Naive thymus-derived CD4-positive, alpha-beta T cell (primary cell): Measurements from ENCODE around the gene TMEM178B. TPM values are rescaled to one million over a fixed set of nuclear protein-coding genes. Genes with fewer than 3 reads are reported as not detected.

Experiments
- ATAC-seq: fragments of 150-1000 bp; cut with Tn5 transposase; 2 replicates; pipeline ENCODE4 v1.10.0; 2021; ENCODE audit warnings: mild to moderate bottlenecking, moderate library complexity
- CTCF ChIA-PET: fragments of 350-600 bp; sonication (Branson Sonifier 250); formaldehyde crosslinking; loops from one replicate; lab custom pipeline; 2021; ENCODE audit warnings: antibody characterized with exemption; lab: Charles Lee
- POLR2A ChIA-PET: fragments of 350-600 bp; sonication (Branson Sonifier 250); formaldehyde crosslinking; loops from one replicate; lab custom pipeline; 2021; ENCODE audit warnings: antibody characterized with exemption, inconsistent platforms; lab: Charles Lee
- DNase-seq, 9 donors: peaks; one replicate each; pipeline versions ENCODE4 v3.0.0 to v3.0.0-alpha.2; 2020 to 2022; ENCODE audit warnings: mixed read lengths in 1 of 9
- H3K27ac ChIP-seq: one replicate; pipeline ENCODE4 v1.7.0; 2013; ENCODE audit warnings: mild to moderate bottlenecking, low read depth, low read length, moderate library complexity
- H3K27me3 ChIP-seq, 2 donors: one replicate each; pipeline ENCODE4 v1.7.0; 2013; ENCODE audit warnings: low read length in 2 of 2, mild to moderate bottlenecking in 2 of 2, moderate library complexity in 2 of 2; ENCODE audit not compliant: control insufficient read depth in 2 of 2, insufficient read depth in 2 of 2
- H3K36me3 ChIP-seq, 3 experiments: 1 replicate in 2 of 3; 2 replicates in 1 of 3; pipeline ENCODE4 v1.7.0; 2013; ENCODE audit warnings: low read length in 3 of 3, mild to moderate bottlenecking in 3 of 3, moderate library complexity in 1 of 3; ENCODE audit not compliant: insufficient read depth in 3 of 3, control insufficient read depth in 2 of 3
- H3K4me1 ChIP-seq, 2 donors: one replicate each; pipeline ENCODE4 v1.7.0; 2013; ENCODE audit warnings: low read length in 2 of 2, mild to moderate bottlenecking in 2 of 2, moderate library complexity in 1 of 2; ENCODE audit not compliant: control insufficient read depth in 2 of 2, insufficient read depth in 2 of 2
- H3K4me3 ChIP-seq: 2 replicates; pipeline ENCODE4 v1.7.0; 2013; ENCODE audit warnings: mild to moderate bottlenecking, low read length
- H3K9me3 ChIP-seq, 3 experiments: 1 replicate in 2 of 3; 2 replicates in 1 of 3; pipeline ENCODE4 v1.7.0; 2013; ENCODE audit warnings: low read length in 3 of 3; ENCODE audit not compliant: control insufficient read depth in 2 of 3
- H3K27ac Mint-ChIP-seq, 9 donors: one replicate each; pipeline ENCODE4 v1.8.0; 2020 to 2022; ENCODE audit warnings: mixed read lengths in 9 of 9, mild to moderate bottlenecking in 8 of 9, moderate library complexity in 5 of 9, inconsistent platforms in 2 of 9
- H3K27me3 Mint-ChIP-seq, 5 donors: one replicate each; pipeline ENCODE4 v1.8.0; 2021 to 2022; ENCODE audit warnings: mixed read lengths in 5 of 5, mild to moderate bottlenecking in 1 of 5
- H3K36me3 Mint-ChIP-seq, 5 donors: one replicate each; pipeline ENCODE4 v1.8.0; 2020 to 2022; ENCODE audit warnings: mixed read lengths in 5 of 5, mild to moderate bottlenecking in 3 of 5, inconsistent platforms in 1 of 5
- H3K4me1 Mint-ChIP-seq, 7 donors: one replicate each; pipeline ENCODE4 v1.8.0; 2020 to 2022; ENCODE audit warnings: mixed read lengths in 7 of 7, mild to moderate bottlenecking in 3 of 7, inconsistent platforms in 1 of 7
- H3K4me3 Mint-ChIP-seq, 10 donors: one replicate each; pipeline ENCODE4 v1.8.0; 2020 to 2022; ENCODE audit warnings: mild to moderate bottlenecking in 10 of 10, mixed read lengths in 10 of 10, moderate library complexity in 6 of 10, inconsistent platforms in 2 of 10
- H3K9me3 Mint-ChIP-seq, 11 donors: one replicate each; pipeline ENCODE4 v1.8.0; 2020 to 2022; ENCODE audit warnings: mixed read lengths in 11 of 11, mild to moderate bottlenecking in 4 of 11, inconsistent platforms in 1 of 11, moderate library complexity in 1 of 11
- intact Hi-C, 2 donors: fragments of 100-400 bp; cut with micrococcal nuclease; formaldehyde crosslinking; loops; one replicate each; pipeline ENCODE4 v1.15.1; 2023
- polyA plus RNA-seq, 2 donors: library from polyadenylated mRNA; unstranded; fragments of 300-500 nt; fragmentation: Illumina TruSeq; gene quantifications; one replicate each; pipeline ENCODE4 v1.2.3, GENCODE V29; 2021
- total RNA-seq, 6 experiments: library from RNA in 5 of 6; stranded (reverse) in 5 of 6; gene quantifications; 1 replicate in 5 of 6; 2 replicates in 1 of 6; pipeline ENCODE4 v1.2.3 and lab custom pipeline; 2021 to 2026

TMEM178B gene
- total and polyA plus RNA-seq, 7 experiments from 2014 or later, result 0.05 to 3.0 (median 0.10) TPM; not detected in 4

- no peak for ATAC-seq
- CTCF ChIA-PET, result no interaction called here
- POLR2A ChIA-PET, result no interaction called here
Observed at GRCh38 chr7:141463986-141464385, 390.1 kb downstream of the TMEM178B start.

GRCh38 chr7:141464551-141464950 is 390.7 kb downstream of the TMEM178B start:
- ATAC-seq, result no peak
- H3K36me3 Mint-ChIP-seq, result no peaks in the 10 kb centered on the region
- ChIA-PET POLR2A (no interaction called here), CTCF (no interaction called here)
- no peak overlapping the region for H3K27ac ChIP-seq
- no peaks in the 10 kb centered on the region for H3K36me3 ChIP-seq
- no peak overlapping the region for H3K4me3 ChIP-seq
- peaks cover 2 to 34% (median 30%) of the 10 kb centered on the region in 5 donors for H3K27me3 Mint-ChIP-seq
- no peaks in the 10 kb centered on the region for H3K27me3 ChIP-seq
- intact Hi-C loops, result no loop called here
- no peak overlapping the region for H3K27ac Mint-ChIP-seq
- H3K4me1 Mint-ChIP-seq, result no peaks in the 10 kb centered on the region
- no peaks in the 10 kb centered on the region for H3K9me3 ChIP-seq
- H3K4me3 Mint-ChIP-seq, result no peak overlapping the region
- DNase-seq, result no peak
- no peaks in the 10 kb centered on the region for H3K4me1 ChIP-seq
- H3K9me3 Mint-ChIP-seq, result peaks cover 0 to 4% (median 0%) of the 10 kb centered on the region in 11 donors

More at GRCh38 chr7:141463986-141464385, 390.1 kb downstream of the TMEM178B start:
- intact Hi-C loops, result no loop called here
- H3K9me3 Mint-ChIP-seq, result peaks cover 0 to 4% (median 0%) of the 10 kb centered on the region in 11 donors
- Histone ChIP-seq H3K27ac (no peak overlapping the region), H3K9me3 (no peaks in the 10 kb centered on the region), H3K27me3 (no peaks in the 10 kb centered on the region), H3K36me3 (no peaks in the 10 kb centered on the region), H3K4me3 (no peak overlapping the region), H3K4me1 (no peaks in the 10 kb centered on the region)
- no peak for DNase-seq
- H3K36me3 Mint-ChIP-seq, result no peaks in the 10 kb centered on the region
- no peaks in the 10 kb centered on the region for H3K4me1 Mint-ChIP-seq
- H3K27me3 Mint-ChIP-seq, result peaks cover 2 to 35% (median 28%) of the 10 kb centered on the region in 5 donors
- no peak overlapping the region for H3K4me3 Mint-ChIP-seq
- H3K27ac Mint-ChIP-seq, result no peak overlapping the region

DNA sequence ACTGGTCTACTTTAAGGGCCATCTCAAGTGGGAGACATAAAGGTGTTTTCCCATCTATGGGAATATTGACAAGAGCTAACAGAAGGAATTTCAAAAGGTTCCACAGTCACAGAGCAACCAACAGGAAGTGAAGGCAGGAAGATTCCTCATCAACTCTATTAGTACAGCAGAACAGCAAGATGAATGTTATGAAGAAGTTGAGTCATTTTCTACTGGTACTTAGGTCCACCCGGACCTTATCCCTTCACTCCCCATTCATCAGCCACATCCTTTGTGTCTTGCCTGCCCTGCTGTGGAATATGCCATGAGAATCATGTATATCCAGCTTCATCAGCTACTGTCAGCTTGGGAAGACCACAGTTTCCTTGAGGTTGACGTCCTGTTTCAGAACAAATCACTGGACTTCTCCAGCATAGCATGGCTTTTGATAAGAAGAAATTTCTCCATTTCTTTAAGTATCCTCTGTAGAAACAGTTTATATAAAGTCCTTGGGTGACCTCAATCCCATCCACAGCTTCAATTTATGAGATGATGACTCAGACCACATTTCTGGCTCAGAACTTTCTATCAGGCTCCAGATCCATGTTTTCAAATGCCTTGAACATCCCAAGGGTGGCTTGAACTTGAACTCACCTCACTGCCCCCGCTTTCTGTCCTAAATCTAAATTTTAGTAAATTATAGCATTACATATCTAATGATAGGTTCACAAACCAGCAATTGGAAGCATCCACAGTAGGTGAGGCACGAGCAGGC is 392.5 kb downstream of the TMEM178B start:
- Histone ChIP-seq H3K36me3 (no peaks in the 10 kb centered on the region), H3K27me3 (no peaks in the 10 kb centered on the region), H3K9me3 (no peaks in the 10 kb centered on the region), H3K27ac (no peak overlapping the region), H3K4me1 (no peaks in the 10 kb centered on the region), H3K4me3 (no peak overlapping the region)
- ChIA-PET POLR2A (no interaction called here), CTCF (interaction anchor here (0.6 kb wide), 1 partner anchor 35 kb away, joined by 3 read pairs; no protein-coding TSS in a partner anchor)
- Mint-ChIP-seq H3K4me1 (no peaks in the 10 kb centered on the region), H3K9me3 (peaks cover 0 to 4% (median 0%) of the 10 kb centered on the region in 11 donors), H3K27ac (no peak overlapping the region), H3K36me3 (no peaks in the 10 kb centered on the region), H3K4me3 (no peak overlapping the region), H3K27me3 (peaks cover 2 to 38% (median 36%) of the 10 kb centered on the region in 5 donors)
- ATAC-seq, result no peak
- DNase-seq, result no peak
- intact Hi-C loops, result no loop called here

DNA sequence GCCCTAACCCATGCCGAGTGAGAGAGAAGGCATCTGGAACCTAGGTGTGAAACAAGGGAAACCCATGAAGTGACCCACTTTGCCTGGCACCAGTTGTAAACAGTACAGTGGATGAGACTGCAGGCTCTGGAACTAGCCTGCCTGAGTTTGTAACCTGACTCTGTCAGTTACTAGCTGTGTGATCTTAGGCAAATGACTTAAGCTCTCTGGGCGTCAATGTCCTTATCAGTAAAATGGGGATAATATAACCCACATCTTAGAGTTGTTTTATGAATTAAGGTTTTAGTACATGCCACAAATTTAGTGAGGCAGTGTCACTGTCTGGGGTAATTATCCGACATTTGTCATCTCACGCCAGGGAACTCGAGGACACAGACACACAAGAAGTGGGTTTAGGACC is 394.5 kb downstream of the TMEM178B start:
- ATAC-seq (no peak), DNase-seq (no peak)
- Mint-ChIP-seq H3K9me3 (peaks cover 0 to 4% (median 0%) of the 10 kb centered on the region in 11 donors), H3K27ac (no peak overlapping the region), H3K27me3 (peaks cover 2 to 40% (median 38%) of the 10 kb centered on the region in 5 donors), H3K4me3 (no peak overlapping the region), H3K4me1 (no peaks in the 10 kb centered on the region), H3K36me3 (no peaks in the 10 kb centered on the region)
- H3K36me3 ChIP-seq, result no peaks in the 10 kb centered on the region
- H3K27me3 ChIP-seq, result no peaks in the 10 kb centered on the region
- H3K4me3 ChIP-seq, result no peak overlapping the region
- no peaks in the 10 kb centered on the region for H3K4me1 ChIP-seq
- no peak overlapping the region for H3K27ac ChIP-seq
- POLR2A ChIA-PET, result no interaction called here
- H3K9me3 ChIP-seq, result no peaks in the 10 kb centered on the region
- intact Hi-C loops, result no loop called here
- CTCF ChIA-PET, result interaction anchor here (0.8 kb wide), 1 partner anchor 23 kb away, joined by 3 read pairs; no protein-coding TSS in a partner anchor

- no peak overlapping the region for H3K4me3 Mint-ChIP-seq
- POLR2A ChIA-PET, result no interaction called here
Observed at GRCh38 chr7:141475679-141476078, 401.8 kb downstream of the TMEM178B start.

GRCh38 chr7:141477865-141478264 is 404.0 kb downstream of the TMEM178B start:
- H3K27ac Mint-ChIP-seq, result no peak overlapping the region
- ATAC-seq (no peak), DNase-seq (no peak)
- H3K4me3 Mint-ChIP-seq, result no peak overlapping the region
- peaks cover 0 to 3% (median 0%) of the 10 kb centered on the region in 11 donors for H3K9me3 Mint-ChIP-seq
- H3K4me3 ChIP-seq, result no peak overlapping the region
- intact Hi-C loops, result no loop called here
- ChIA-PET POLR2A (no interaction called here), CTCF (no interaction called here)
- H3K4me1 ChIP-seq, result no peaks in the 10 kb centered on the region
- no peaks in the 10 kb centered on the region for H3K27me3 ChIP-seq
- no peaks in the 10 kb centered on the region for H3K36me3 Mint-ChIP-seq
- no peaks in the 10 kb centered on the region for H3K9me3 ChIP-seq
- H3K4me1 Mint-ChIP-seq, result no peaks in the 10 kb centered on the region
- peaks cover 7 to 46% (median 36%) of the 10 kb centered on the region in 5 donors for H3K27me3 Mint-ChIP-seq
- no peak overlapping the region for H3K27ac ChIP-seq
- no peaks in the 10 kb centered on the region for H3K36me3 ChIP-seq

More at GRCh38 chr7:141475679-141476078, 401.8 kb downstream of the TMEM178B start:
- intact Hi-C loops, result no loop called here
- H3K4me1 Mint-ChIP-seq, result no peaks in the 10 kb centered on the region
- peaks cover 3 to 45% (median 30%) of the 10 kb centered on the region in 5 donors for H3K27me3 Mint-ChIP-seq
- Histone ChIP-seq H3K9me3 (no peaks in the 10 kb centered on the region), H3K36me3 (no peaks in the 10 kb centered on the region), H3K27me3 (no peaks in the 10 kb centered on the region), H3K4me1 (no peaks in the 10 kb centered on the region), H3K27ac (no peak overlapping the region), H3K4me3 (no peak overlapping the region)
- H3K36me3 Mint-ChIP-seq, result no peaks in the 10 kb centered on the region
- DNase-seq (no peak), ATAC-seq (no peak)
- H3K27ac Mint-ChIP-seq, result no peak overlapping the region
- peaks cover 0 to 2% (median 0%) of the 10 kb centered on the region in 11 donors for H3K9me3 Mint-ChIP-seq
- CTCF ChIA-PET, result no interaction called here

GRCh38 chr7:141478845-141479244 is 405.0 kb downstream of the TMEM178B start:
- Mint-ChIP-seq H3K4me1 (peaks cover 0 to 5% (median 0%) of the 10 kb centered on the region in 7 donors), H3K4me3 (no peak overlapping the region), H3K27me3 (peaks cover 7 to 49% (median 28%) of the 10 kb centered on the region in 5 donors), H3K9me3 (peaks cover 0 to 3% (median 0%) of the 10 kb centered on the region in 11 donors), H3K36me3 (no peaks in the 10 kb centered on the region), H3K27ac (no peak overlapping the region)
- no peaks in the 10 kb centered on the region for H3K9me3 ChIP-seq
- CTCF ChIA-PET, result no interaction called here
- no peaks in the 10 kb centered on the region for H3K36me3 ChIP-seq
- POLR2A ChIA-PET, result no interaction called here
- no peaks in the 10 kb centered on the region for H3K4me1 ChIP-seq
- no peak overlapping the region for H3K4me3 ChIP-seq
- intact Hi-C loops, result no loop called here
- ATAC-seq, result no peak
- no peak for DNase-seq
- no peak overlapping the region for H3K27ac ChIP-seq
- H3K27me3 ChIP-seq, result no peaks in the 10 kb centered on the region
